Breast epithelium (tissue), 4 donors: ENCODE measurements around the gene TTBK2. TPM values are rescaled to one million over a fixed set of nuclear protein-coding genes. Genes with fewer than 3 reads are reported as not detected.

Experiments used
- DNase-seq, 2 donors: peaks; one replicate each; pipeline ENCODE4 v3.0.0-alpha.2; 2019; ENCODE audit warnings: low spot score in 2 of 2
- H3K27ac ChIP-seq, 2 donors: fragments of 200-600 bp; sonication (generic) in 1 of 2; one replicate each; pipeline ENCODE4 v1.5.1; 2016 to 2019; ENCODE audit warnings: mild to moderate bottlenecking in 1 of 2
- H3K27me3 ChIP-seq, 2 donors: fragments of 200-600 bp; sonication (generic) in 1 of 2; one replicate each; pipeline versions ENCODE4 v1.5.1 to v1.6.0; 2017 to 2019; ENCODE audit warnings: control low read depth in 1 of 2, mild to moderate bottlenecking in 1 of 2
- H3K36me3 ChIP-seq: fragments of 200-600 bp; one replicate; pipeline ENCODE4 v1.5.1; 2019
- H3K4me1 ChIP-seq, 2 donors: fragments of 200-600 bp; sonication (generic); one replicate each; pipeline ENCODE4 v1.5.1; 2016 to 2019; ENCODE audit warnings: control low read depth in 1 of 2
- H3K4me3 ChIP-seq, 3 donors: fragments of 200-600 bp; sonication (generic); 1 replicate in 2 of 3; 2 replicates in 1 of 3; pipeline ENCODE4 v1.5.1; 2016 to 2019; ENCODE audit warnings: mild to moderate bottlenecking in 3 of 3, moderate library complexity in 2 of 3
- H3K9me3 ChIP-seq, 2 donors: fragments of 200-600 bp; sonication (generic) in 1 of 2; one replicate each; pipeline ENCODE4 v1.5.1; 2016 to 2019; ENCODE audit warnings: control low read depth in 1 of 2
- POLR2A ChIP-seq: fragments of 450-650 bp; IDR thresholded peaks from one replicate; pipeline ENCODE4 v1.6.1; 2016; ENCODE audit warnings: antibody characterized with exemption, mild to moderate bottlenecking, moderate library complexity
- POLR2AphosphoS5 ChIP-seq, 3 donors: sonication (generic); formaldehyde crosslinking; IDR thresholded peaks; one replicate each; pipeline ENCODE4 v1.6.1; 2017; ENCODE audit warnings: antibody characterized with exemption in 3 of 3
- intact Hi-C: fragments of 100-400 bp; cut with DNase I; formaldehyde crosslinking; loops from one replicate; pipeline ENCODE4 v1.15.1; 2023; ENCODE audit warnings: low total_unique reads
- total RNA-seq, 3 donors: library from RNA; depleted of rRNA; stranded (reverse); fragments of >200 nt; gene quantifications; one replicate each; pipeline ENCODE4 v1.1.0, GENCODE V29; 2016
- TF ChIP-seq, protein P1 (sequence below), 3 donors: fragments of 450-650 bp; IDR thresholded peaks; one replicate each; pipeline ENCODE4 v1.5.1; 2016 to 2017; ENCODE audit warnings: antibody characterized with exemption in 3 of 3, mild to moderate bottlenecking in 3 of 3, moderate library complexity in 3 of 3

Gene TTBK2
- total RNA-seq, 3 donors from 2014 or later, result 15.7 to 21.8 (median 16.4) TPM

- Histone ChIP-seq H3K27ac (no peak overlapping the region), H3K9me3 (no peaks in the 10 kb centered on the region), H3K36me3 (peaks cover under 1% of the 10 kb centered on the region), H3K27me3 (no peaks in the 10 kb centered on the region), H3K4me1 (no peaks in the 10 kb centered on the region), H3K4me3 (no peak overlapping the region)
- intact Hi-C loops, result no loop called here
- no peak for DNase-seq
- TF ChIP-seq, protein P1, sequence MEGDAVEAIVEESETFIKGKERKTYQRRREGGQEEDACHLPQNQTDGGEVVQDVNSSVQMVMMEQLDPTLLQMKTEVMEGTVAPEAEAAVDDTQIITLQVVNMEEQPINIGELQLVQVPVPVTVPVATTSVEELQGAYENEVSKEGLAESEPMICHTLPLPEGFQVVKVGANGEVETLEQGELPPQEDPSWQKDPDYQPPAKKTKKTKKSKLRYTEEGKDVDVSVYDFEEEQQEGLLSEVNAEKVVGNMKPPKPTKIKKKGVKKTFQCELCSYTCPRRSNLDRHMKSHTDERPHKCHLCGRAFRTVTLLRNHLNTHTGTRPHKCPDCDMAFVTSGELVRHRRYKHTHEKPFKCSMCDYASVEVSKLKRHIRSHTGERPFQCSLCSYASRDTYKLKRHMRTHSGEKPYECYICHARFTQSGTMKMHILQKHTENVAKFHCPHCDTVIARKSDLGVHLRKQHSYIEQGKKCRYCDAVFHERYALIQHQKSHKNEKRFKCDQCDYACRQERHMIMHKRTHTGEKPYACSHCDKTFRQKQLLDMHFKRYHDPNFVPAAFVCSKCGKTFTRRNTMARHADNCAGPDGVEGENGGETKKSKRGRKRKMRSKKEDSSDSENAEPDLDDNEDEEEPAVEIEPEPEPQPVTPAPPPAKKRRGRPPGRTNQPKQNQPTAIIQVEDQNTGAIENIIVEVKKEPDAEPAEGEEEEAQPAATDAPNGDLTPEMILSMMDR (IDR thresholded peaks at IDR 0.05), result no peak
- TF ChIP-seq POLR2AphosphoS5 (IDR thresholded peaks at IDR 0.05) (no peak), POLR2A (no peak)
These were observed 196.3 kb downstream of the TTBK2 start for GRCh38 chr15:42724276-42724675.

GRCh38 chr15:42723068-42723467 lies 197.5 kb downstream of the TTBK2 start:
- no peaks in the 10 kb centered on the region for H3K4me1 ChIP-seq
- no peaks in the 10 kb centered on the region for H3K27me3 ChIP-seq
- no peaks in the 10 kb centered on the region for H3K36me3 ChIP-seq
- no peak overlapping the region for H3K27ac ChIP-seq
- intact Hi-C loops, result no loop called here
- TF ChIP-seq POLR2AphosphoS5 (IDR thresholded peaks at IDR 0.05) (no peak), POLR2A (no peak)
- TF ChIP-seq, protein P1 (IDR thresholded peaks at IDR 0.05), result no peak
- no peak overlapping the region for H3K4me3 ChIP-seq
- DNase-seq, result no peak
- no peaks in the 10 kb centered on the region for H3K9me3 ChIP-seq

DNA sequence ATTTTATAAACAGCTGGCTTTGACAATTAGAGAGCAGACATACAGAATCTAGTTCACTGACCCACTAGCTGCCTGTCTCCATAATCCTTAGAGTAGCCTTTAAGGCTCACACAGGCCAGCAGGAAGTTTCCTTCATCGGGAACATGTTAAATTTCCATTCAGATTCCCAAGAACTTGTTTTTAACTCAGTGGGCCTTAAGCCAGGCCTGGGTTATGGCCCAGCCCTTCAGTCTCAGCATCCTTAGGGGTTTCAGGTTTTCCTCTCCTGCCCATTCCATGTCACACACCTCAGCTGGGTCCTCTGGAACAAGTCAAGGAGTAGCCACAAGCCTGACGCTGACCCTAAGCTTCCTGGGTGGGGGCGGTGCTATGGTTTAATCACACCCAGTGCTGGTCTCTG lies 198.7 kb downstream of the TTBK2 start:
- DNase-seq, result no peak
- TF ChIP-seq POLR2AphosphoS5 (IDR thresholded peaks at IDR 0.05), result no peak
- TF ChIP-seq, protein P1 (IDR thresholded peaks at IDR 0.05), result no peak
- TF ChIP-seq POLR2A, result no peak
- Histone ChIP-seq H3K36me3 (no peaks in the 10 kb centered on the region), H3K9me3 (no peaks in the 10 kb centered on the region), H3K27me3 (no peaks in the 10 kb centered on the region), H3K4me3 (no peak overlapping the region), H3K27ac (peak overlapping the region in 1 of 2 donors; percentile 14), H3K4me1 (no peaks in the 10 kb centered on the region)
- intact Hi-C loops, result no loop called here

- no peaks in the 10 kb centered on the region for H3K9me3 ChIP-seq
- no peaks in the 10 kb centered on the region for H3K36me3 ChIP-seq
- intact Hi-C loops, result no loop called here
- TF ChIP-seq POLR2A, result no peak
- TF ChIP-seq, protein P1 (IDR thresholded peaks at IDR 0.05), result no peak
- TF ChIP-seq POLR2AphosphoS5 (IDR thresholded peaks at IDR 0.05), result no peak
- H3K27ac ChIP-seq, result no peak overlapping the region
- no peaks in the 10 kb centered on the region for H3K4me1 ChIP-seq
- H3K4me3 ChIP-seq, result no peak overlapping the region
- H3K27me3 ChIP-seq, result no peaks in the 10 kb centered on the region
- no peak for DNase-seq
These were observed 199.6 kb downstream of the TTBK2 start for GRCh38 chr15:42721016-42721415.

DNA sequence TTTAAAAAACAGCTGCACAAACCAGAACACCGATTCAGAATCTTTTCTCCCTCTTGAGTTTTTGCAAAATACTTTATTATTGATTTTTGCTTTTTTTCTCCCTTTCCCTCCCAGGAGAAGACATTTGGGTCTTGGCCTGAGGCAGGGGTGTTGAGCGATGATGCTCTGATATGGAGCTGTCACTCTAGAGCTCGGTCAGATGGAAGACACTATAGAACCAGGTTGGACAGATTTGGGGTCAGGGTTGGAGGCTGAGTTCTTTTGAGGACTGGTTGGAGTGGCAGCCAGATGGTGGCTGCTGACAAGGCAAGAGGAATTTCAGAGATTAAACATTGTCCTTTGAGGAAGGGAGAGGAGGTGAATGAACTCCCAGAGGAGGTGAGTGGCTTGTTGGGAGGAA lies 200.5 kb downstream of the TTBK2 start:
- Histone ChIP-seq H3K9me3 (no peaks in the 10 kb centered on the region), H3K36me3 (no peaks in the 10 kb centered on the region), H3K4me1 (no peaks in the 10 kb centered on the region), H3K4me3 (no peak overlapping the region), H3K27ac (no peak overlapping the region), H3K27me3 (no peaks in the 10 kb centered on the region)
- no peak for TF ChIP-seq POLR2AphosphoS5 (IDR thresholded peaks at IDR 0.05)
- no peak for TF ChIP-seq POLR2A
- TF ChIP-seq, protein P1 (IDR thresholded peaks at IDR 0.05), result no peak
- no peak for DNase-seq
- intact Hi-C loops, result no loop called here
